ENCODE results near the gene CFAP97D1. TPM values are rescaled to one million over a fixed set of nuclear protein-coding genes. Genes with fewer than 3 reads are reported as not detected.

Gene CFAP97D1
- total and polyA plus RNA-seq, 2 experiments from 2014 or later = 0.10 TPM; not detected in 1

- Histone ChIP-seq H3K36me3 (replicated peaks; ENCODE audit: insufficient read depth, low read depth) (no peaks in the 10 kb centered on the region), H3K9me2 (replicated peaks; ENCODE audit: insufficient read depth) (no peaks in the 10 kb centered on the region), H3K9me3 (ENCODE audit: low read depth) (no peaks in the 10 kb centered on the region), H3K27ac (peak overlapping the region; percentile 39), H2AFZ (no peak overlapping the region), H3K27me3 (peaks cover 22% of the 10 kb centered on the region), H3K4me3 (no peak overlapping the region), H4K20me1 (ENCODE audit: insufficient read depth, poor library complexity, severe bottlenecking) (no peaks in the 10 kb centered on the region), H3K79me2 (no peaks in the 10 kb centered on the region), H3K4me2 (no peak overlapping the region), H3K4me1 (ENCODE audit: insufficient read depth) (no peaks in the 10 kb centered on the region)
- 2% methylated on average over 10 of the region's 10 CpGs for WGBS (ENCODE audit: low lambda C conversion rate, missing lambda C conversion rate)
- DNase-seq (ENCODE audit: low spot score) = peak; percentile 96
- TF ChIP-seq, protein P1, sequence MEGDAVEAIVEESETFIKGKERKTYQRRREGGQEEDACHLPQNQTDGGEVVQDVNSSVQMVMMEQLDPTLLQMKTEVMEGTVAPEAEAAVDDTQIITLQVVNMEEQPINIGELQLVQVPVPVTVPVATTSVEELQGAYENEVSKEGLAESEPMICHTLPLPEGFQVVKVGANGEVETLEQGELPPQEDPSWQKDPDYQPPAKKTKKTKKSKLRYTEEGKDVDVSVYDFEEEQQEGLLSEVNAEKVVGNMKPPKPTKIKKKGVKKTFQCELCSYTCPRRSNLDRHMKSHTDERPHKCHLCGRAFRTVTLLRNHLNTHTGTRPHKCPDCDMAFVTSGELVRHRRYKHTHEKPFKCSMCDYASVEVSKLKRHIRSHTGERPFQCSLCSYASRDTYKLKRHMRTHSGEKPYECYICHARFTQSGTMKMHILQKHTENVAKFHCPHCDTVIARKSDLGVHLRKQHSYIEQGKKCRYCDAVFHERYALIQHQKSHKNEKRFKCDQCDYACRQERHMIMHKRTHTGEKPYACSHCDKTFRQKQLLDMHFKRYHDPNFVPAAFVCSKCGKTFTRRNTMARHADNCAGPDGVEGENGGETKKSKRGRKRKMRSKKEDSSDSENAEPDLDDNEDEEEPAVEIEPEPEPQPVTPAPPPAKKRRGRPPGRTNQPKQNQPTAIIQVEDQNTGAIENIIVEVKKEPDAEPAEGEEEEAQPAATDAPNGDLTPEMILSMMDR (IDR thresholded peaks at IDR 0.05; ENCODE audit: poor library complexity) = peak; percentile 100
- no peak for TF ChIP-seq EZH2 (IDR thresholded peaks at IDR 0.05; ENCODE audit: borderline replicate concordance)
These were observed 19.9 kb upstream of the CFAP97D1 start for GRCh38 chr17:43760254-43760852.

DNA sequence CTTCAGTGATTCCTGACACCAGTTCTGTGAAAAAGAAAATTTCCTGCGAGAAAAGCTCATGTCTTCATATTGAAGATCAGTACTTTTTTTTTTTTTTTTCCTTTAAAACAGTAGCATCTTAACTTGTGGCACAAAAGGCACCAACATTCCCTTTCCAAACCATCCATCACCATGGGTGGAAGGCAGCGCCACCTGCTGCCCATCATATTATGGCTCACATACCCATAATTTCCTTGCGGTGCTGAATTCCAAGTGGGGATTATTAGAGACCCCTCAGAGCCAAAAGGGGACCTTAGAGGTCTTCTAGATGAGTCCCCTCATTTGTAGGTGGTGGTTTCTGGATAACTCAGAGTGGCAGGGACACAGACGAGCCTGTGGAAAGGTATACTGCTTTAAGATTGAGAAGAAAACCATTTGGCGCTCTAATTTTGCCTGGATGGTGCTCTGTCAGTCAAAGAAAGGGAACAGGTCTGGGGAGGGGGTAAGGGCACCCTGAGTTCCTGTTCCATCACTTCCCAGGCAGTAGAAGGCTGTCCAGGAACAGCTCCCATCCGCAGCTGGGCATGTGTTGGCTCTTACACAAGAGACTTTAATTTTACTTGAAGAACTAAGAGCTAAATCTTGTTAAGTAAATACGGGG lies 13.7 kb upstream of the CFAP97D1 start:
- H4K20me1 ChIP-seq (ENCODE audit: insufficient read depth, poor library complexity, severe bottlenecking) = no peaks in the 10 kb centered on the region
- H3K4me1 ChIP-seq (ENCODE audit: insufficient read depth) = no peaks in the 10 kb centered on the region
- peak; percentile 58 for DNase-seq (ENCODE audit: low spot score)
- H3K9me2 ChIP-seq (replicated peaks; ENCODE audit: insufficient read depth) = no peaks in the 10 kb centered on the region
- no peak overlapping the region for H3K4me3 ChIP-seq
- H3K79me2 ChIP-seq = no peaks in the 10 kb centered on the region
- no peaks in the 10 kb centered on the region for H3K9me3 ChIP-seq (ENCODE audit: low read depth)
- H3K27ac ChIP-seq = no peak overlapping the region
- no peaks in the 10 kb centered on the region for H3K36me3 ChIP-seq (replicated peaks; ENCODE audit: insufficient read depth, low read depth)
- TF ChIP-seq EZH2phosphoT487 (IDR thresholded peaks at IDR 0.05; ENCODE audit: low read depth, severe bottlenecking, unreplicated experiment) (no peak), EZH2 (IDR thresholded peaks at IDR 0.05; ENCODE audit: borderline replicate concordance) (no peak)
- TF ChIP-seq, protein P1 (IDR thresholded peaks at IDR 0.05; ENCODE audit: poor library complexity) = peak; percentile 63
- H2AFZ ChIP-seq = no peak overlapping the region
- H3K27me3 ChIP-seq = no peaks in the 10 kb centered on the region
- H3K4me2 ChIP-seq = no peak overlapping the region
- WGBS (ENCODE audit: low lambda C conversion rate, missing lambda C conversion rate) = 49% methylated on average over 7 of the region's 7 CpGs

DNA sequence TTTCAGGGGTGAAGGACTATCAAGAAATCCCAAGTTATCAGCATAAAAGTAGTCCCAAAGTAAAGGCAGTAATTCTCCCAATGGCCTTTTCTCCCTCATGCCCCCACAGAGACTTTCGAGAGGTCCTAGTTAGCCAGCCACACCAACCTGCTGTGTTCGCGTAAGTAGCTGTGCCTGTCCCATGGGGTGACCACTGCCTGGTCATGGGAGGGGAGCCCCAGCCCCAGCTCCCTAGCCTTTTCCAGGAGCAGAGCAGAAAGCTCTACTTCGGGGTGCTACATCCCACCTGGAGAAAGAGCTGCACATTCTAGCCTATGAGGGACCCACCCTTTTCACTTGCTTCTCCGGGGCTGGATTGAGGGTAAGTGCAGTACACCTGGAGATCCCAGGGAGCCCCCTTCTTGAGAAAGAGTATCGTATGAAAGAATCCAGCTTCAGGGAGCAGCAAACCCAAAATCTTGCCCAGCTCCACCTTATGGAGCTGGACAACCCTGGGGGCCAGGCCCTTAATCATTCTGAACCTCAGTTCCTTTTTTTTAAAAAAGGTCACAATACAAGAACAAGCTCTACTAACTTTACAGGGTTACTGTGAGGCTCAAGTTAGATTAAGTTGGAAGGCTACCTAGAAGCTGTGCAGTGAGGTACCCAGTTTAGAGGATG lies 13.1 kb upstream of the CFAP97D1 start:
- WGBS (ENCODE audit: low lambda C conversion rate, missing lambda C conversion rate) = 88% methylated on average over 6 of the region's 6 CpGs
- no peaks in the 10 kb centered on the region for H3K9me3 ChIP-seq (ENCODE audit: low read depth)
- H2AFZ ChIP-seq = no peak overlapping the region
- no peak overlapping the region for H3K4me2 ChIP-seq
- no peaks in the 10 kb centered on the region for H3K79me2 ChIP-seq
- H3K36me3 ChIP-seq (replicated peaks; ENCODE audit: insufficient read depth, low read depth) = no peaks in the 10 kb centered on the region
- DNase-seq (ENCODE audit: low spot score) = no peak
- H3K27me3 ChIP-seq = no peaks in the 10 kb centered on the region
- no peak overlapping the region for H3K4me3 ChIP-seq
- no peak for TF ChIP-seq EZH2 (IDR thresholded peaks at IDR 0.05; ENCODE audit: borderline replicate concordance)
- TF ChIP-seq, protein P1 (IDR thresholded peaks at IDR 0.05; ENCODE audit: poor library complexity) = no peak
- TF ChIP-seq EZH2phosphoT487 (IDR thresholded peaks at IDR 0.05; ENCODE audit: low read depth, severe bottlenecking, unreplicated experiment) = no peak
- H3K4me1 ChIP-seq (ENCODE audit: insufficient read depth) = peaks cover 2% of the 10 kb centered on the region
- no peaks in the 10 kb centered on the region for H4K20me1 ChIP-seq (ENCODE audit: insufficient read depth, poor library complexity, severe bottlenecking)
- no peak overlapping the region for H3K27ac ChIP-seq
- no peaks in the 10 kb centered on the region for H3K9me2 ChIP-seq (replicated peaks; ENCODE audit: insufficient read depth)
